Measurements from ENCODE around the gene DLX2.

DNA sequence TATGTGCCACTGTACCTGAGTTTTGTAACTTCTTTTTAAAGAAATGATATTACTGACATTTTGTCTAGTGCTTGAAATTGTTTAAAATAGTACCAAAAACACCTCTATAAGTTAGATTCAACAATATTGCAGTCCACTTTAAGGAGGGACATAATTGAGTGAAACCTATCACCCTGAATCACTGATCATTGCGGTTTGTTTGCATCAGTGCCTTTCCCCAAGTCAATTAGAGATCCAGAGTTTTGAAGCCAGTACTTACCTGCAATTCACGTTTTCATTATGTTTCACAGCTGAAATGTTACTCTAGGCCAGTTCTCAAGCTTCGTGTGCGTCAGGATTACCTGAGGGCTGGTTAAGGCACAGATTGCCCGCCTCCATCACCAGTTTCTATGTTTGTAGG is 44.0 kb downstream of the DLX2 start:
- no peak for TF ChIP-seq SNAI2 (CRISPR knock-in tag; IDR thresholded peaks at IDR 0.05)
- TF ChIP-seq, protein P1, sequence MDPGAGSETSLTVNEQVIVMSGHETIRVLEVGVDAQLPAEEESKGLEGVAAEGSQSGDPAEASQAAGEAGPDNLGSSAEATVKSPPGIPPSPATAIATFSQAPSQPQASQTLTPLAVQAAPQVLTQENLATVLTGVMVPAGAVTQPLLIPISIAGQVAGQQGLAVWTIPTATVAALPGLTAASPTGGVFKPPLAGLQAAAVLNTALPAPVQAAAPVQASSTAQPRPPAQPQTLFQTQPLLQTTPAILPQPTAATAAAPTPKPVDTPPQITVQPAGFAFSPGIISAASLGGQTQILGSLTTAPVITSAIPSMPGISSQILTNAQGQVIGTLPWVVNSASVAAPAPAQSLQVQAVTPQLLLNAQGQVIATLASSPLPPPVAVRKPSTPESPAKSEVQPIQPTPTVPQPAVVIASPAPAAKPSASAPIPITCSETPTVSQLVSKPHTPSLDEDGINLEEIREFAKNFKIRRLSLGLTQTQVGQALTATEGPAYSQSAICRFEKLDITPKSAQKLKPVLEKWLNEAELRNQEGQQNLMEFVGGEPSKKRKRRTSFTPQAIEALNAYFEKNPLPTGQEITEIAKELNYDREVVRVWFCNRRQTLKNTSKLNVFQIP (CRISPR knock-in tag; IDR thresholded peaks at IDR 0.05; ENCODE audit: borderline replicate concordance, low read depth): no peak
- TF ChIP-seq, protein P2, sequence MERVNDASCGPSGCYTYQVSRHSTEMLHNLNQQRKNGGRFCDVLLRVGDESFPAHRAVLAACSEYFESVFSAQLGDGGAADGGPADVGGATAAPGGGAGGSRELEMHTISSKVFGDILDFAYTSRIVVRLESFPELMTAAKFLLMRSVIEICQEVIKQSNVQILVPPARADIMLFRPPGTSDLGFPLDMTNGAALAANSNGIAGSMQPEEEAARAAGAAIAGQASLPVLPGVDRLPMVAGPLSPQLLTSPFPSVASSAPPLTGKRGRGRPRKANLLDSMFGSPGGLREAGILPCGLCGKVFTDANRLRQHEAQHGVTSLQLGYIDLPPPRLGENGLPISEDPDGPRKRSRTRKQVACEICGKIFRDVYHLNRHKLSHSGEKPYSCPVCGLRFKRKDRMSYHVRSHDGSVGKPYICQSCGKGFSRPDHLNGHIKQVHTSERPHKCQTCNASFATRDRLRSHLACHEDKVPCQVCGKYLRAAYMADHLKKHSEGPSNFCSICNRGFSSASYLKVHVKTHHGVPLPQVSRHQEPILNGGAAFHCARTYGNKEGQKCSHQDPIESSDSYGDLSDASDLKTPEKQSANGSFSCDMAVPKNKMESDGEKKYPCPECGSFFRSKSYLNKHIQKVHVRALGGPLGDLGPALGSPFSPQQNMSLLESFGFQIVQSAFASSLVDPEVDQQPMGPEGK (CRISPR knock-in tag; IDR thresholded peaks at IDR 0.05; ENCODE audit: borderline replicate concordance): no peak
- TF ChIP-seq ARNTL (CRISPR knock-in tag; IDR thresholded peaks at IDR 0.05; ENCODE audit: borderline replicate concordance, low read depth): no peak
- no peak for TF ChIP-seq OSR1 (CRISPR knock-in tag; IDR thresholded peaks at IDR 0.05)
- TF ChIP-seq ZFP3 (CRISPR knock-in tag; IDR thresholded peaks at IDR 0.05): no peak
- no peak for TF ChIP-seq ZNF565 (CRISPR knock-in tag; conservative IDR thresholded peaks at IDR 0.05; ENCODE audit: low read depth)
- TF ChIP-seq, protein P3, sequence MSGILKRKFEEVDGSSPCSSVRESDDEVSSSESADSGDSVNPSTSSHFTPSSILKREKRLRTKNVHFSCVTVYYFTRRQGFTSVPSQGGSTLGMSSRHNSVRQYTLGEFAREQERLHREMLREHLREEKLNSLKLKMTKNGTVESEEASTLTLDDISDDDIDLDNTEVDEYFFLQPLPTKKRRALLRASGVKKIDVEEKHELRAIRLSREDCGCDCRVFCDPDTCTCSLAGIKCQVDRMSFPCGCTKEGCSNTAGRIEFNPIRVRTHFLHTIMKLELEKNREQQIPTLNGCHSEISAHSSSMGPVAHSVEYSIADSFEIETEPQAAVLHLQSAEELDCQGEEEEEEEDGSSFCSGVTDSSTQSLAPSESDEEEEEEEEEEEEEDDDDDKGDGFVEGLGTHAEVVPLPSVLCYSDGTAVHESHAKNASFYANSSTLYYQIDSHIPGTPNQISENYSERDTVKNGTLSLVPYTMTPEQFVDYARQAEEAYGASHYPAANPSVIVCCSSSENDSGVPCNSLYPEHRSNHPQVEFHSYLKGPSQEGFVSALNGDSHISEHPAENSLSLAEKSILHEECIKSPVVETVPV (CRISPR knock-in tag; IDR thresholded peaks at IDR 0.05): no peak
- no peak for TF ChIP-seq TOX (CRISPR knock-in tag; IDR thresholded peaks at IDR 0.05; ENCODE audit: borderline replicate concordance)
- TF ChIP-seq, protein P4, sequence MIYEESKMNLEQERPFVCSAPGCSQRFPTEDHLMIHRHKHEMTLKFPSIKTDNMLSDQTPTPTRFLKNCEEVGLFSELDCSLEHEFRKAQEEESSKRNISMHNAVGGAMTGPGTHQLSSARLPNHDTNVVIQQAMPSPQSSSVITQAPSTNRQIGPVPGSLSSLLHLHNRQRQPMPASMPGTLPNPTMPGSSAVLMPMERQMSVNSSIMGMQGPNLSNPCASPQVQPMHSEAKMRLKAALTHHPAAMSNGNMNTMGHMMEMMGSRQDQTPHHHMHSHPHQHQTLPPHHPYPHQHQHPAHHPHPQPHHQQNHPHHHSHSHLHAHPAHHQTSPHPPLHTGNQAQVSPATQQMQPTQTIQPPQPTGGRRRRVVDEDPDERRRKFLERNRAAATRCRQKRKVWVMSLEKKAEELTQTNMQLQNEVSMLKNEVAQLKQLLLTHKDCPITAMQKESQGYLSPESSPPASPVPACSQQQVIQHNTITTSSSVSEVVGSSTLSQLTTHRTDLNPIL (CRISPR knock-in tag; IDR thresholded peaks at IDR 0.05; ENCODE audit: low read depth): no peak
- TF ChIP-seq CSDC2 (CRISPR knock-in tag; IDR thresholded peaks at IDR 0.05): no peak
